ENCODE measurements around the gene MLST8.
A peak's percentile ranks its signal among the peaks of the same experiment; 100 is the strongest.

The MLST8 gene

GRCh38 chr16:2212362-2213324 is 7.4 kb downstream of the MLST8 start:
- TF ChIP-seq TAF1 (IDR thresholded peaks at IDR 0.05; ENCODE audit: borderline replicate concordance, low read depth, low read length) (no peak), POLR2AphosphoS5 (IDR thresholded peaks at IDR 0.05; ENCODE audit: low read depth, low read length) (no peak), POLR2A (IDR thresholded peaks at IDR 0.05; ENCODE audit: low read depth, low read length) (peak; percentile 38)

GRCh38 chr16:2213817-2214718 is 8.8 kb downstream of the MLST8 start:
- no peak for DNase-seq (ENCODE audit: insufficient read length)
- no peak for FAIRE-seq
- TF ChIP-seq POLR2A (IDR thresholded peaks at IDR 0.05; ENCODE audit: low read depth, low read length) (no peak; the same call in 1 of the 2 replicates), POLR2AphosphoS5 (IDR thresholded peaks at IDR 0.05; ENCODE audit: low read depth, low read length) (no peak; the same call in 1 of the 2 replicates), TAF1 (IDR thresholded peaks at IDR 0.05; ENCODE audit: borderline replicate concordance, low read depth, low read length) (no peak)

More at GRCh38 chr16:2212362-2213324, 7.4 kb downstream of the MLST8 start:
- DNase-seq (ENCODE audit: insufficient read length) (no peak), FAIRE-seq (no peak)

- TF ChIP-seq POLR2A (IDR thresholded peaks at IDR 0.05; ENCODE audit: low read depth, low read length) (no peak), TAF1 (IDR thresholded peaks at IDR 0.05; ENCODE audit: borderline replicate concordance, low read depth, low read length) (no peak), POLR2AphosphoS5 (IDR thresholded peaks at IDR 0.05; ENCODE audit: low read depth, low read length) (no peak)
These were observed 9.4 kb downstream of the MLST8 start, which contains the start of gene PGP for GRCh38 chr16:2214719-2214968. Gene PGP, minus strand, starts transcription at chr16:2214840. Its CDS starts 63 bp downstream, at chr16:2214777.

GRCh38 chr16:2216330-2216729 is 11.1 kb downstream of the MLST8 start:
- TF ChIP-seq POLR2A (IDR thresholded peaks at IDR 0.05; ENCODE audit: low read depth, low read length) = no peak
- TF ChIP-seq POLR2AphosphoS5 (IDR thresholded peaks at IDR 0.05; ENCODE audit: low read depth, low read length) = no peak
- no peak for TF ChIP-seq TAF1 (IDR thresholded peaks at IDR 0.05; ENCODE audit: borderline replicate concordance, low read depth, low read length)
- no peak for DNase-seq (ENCODE audit: insufficient read length)
- no peak for FAIRE-seq

More at GRCh38 chr16:2214719-2214968, 9.4 kb downstream of the MLST8 start, which contains the start of gene PGP:
- FAIRE-seq (peak; percentile 97), DNase-seq (ENCODE audit: insufficient read length) (no peak)

- FAIRE-seq (peak; percentile 98), DNase-seq (ENCODE audit: insufficient read length) (peak; percentile 100)
- TF ChIP-seq POLR2AphosphoS5 (IDR thresholded peaks at IDR 0.05; ENCODE audit: low read depth, low read length) = peak; percentile 97
- TF ChIP-seq TAF1 (IDR thresholded peaks at IDR 0.05; ENCODE audit: borderline replicate concordance, low read depth, low read length) = peak; percentile 92
- peak; percentile 98 for TF ChIP-seq POLR2A (IDR thresholded peaks at IDR 0.05; ENCODE audit: low read depth, low read length)
These were observed 18.1 kb downstream of the MLST8 start, which contains the start of gene E4F1 for GRCh38 chr16:2223221-2223941. Gene E4F1, plus strand, starts transcription at chr16:2223591. Its CDS starts 23 bp downstream, at chr16:2223614.

GRCh38 chr16:2223942-2224486 is 18.8 kb downstream of the MLST8 start:
- FAIRE-seq (no peak), DNase-seq (ENCODE audit: insufficient read length) (peak; percentile 69)
- TF ChIP-seq POLR2AphosphoS5 (IDR thresholded peaks at IDR 0.05; ENCODE audit: low read depth, low read length) (no peak), POLR2A (IDR thresholded peaks at IDR 0.05; ENCODE audit: low read depth, low read length) (no peak), TAF1 (IDR thresholded peaks at IDR 0.05; ENCODE audit: borderline replicate concordance, low read depth, low read length) (no peak)

- DNase-seq (ENCODE audit: insufficient read length) (no peak), FAIRE-seq (no peak)
- TF ChIP-seq TAF1 (IDR thresholded peaks at IDR 0.05; ENCODE audit: borderline replicate concordance, low read depth, low read length) = no peak
- no peak for TF ChIP-seq POLR2AphosphoS5 (IDR thresholded peaks at IDR 0.05; ENCODE audit: low read depth, low read length)
- TF ChIP-seq POLR2A (IDR thresholded peaks at IDR 0.05; ENCODE audit: low read depth, low read length) = no peak
These were observed 21.1 kb downstream of the MLST8 start for GRCh38 chr16:2226245-2226793.

GRCh38 chr16:2226918-2227317 is 21.7 kb downstream of the MLST8 start:
- DNase-seq (ENCODE audit: insufficient read length) (no peak), FAIRE-seq (no peak)
- TF ChIP-seq TAF1 (IDR thresholded peaks at IDR 0.05; ENCODE audit: borderline replicate concordance, low read depth, low read length) (no peak), POLR2AphosphoS5 (IDR thresholded peaks at IDR 0.05; ENCODE audit: low read depth, low read length) (no peak)

GRCh38 chr16:2228161-2228824 is 23.0 kb downstream of the MLST8 start:
- no peak for DNase-seq (ENCODE audit: insufficient read length)
- FAIRE-seq = no peak
- no peak for TF ChIP-seq POLR2A (IDR thresholded peaks at IDR 0.05; ENCODE audit: low read depth, low read length)
- TF ChIP-seq POLR2AphosphoS5 (IDR thresholded peaks at IDR 0.05; ENCODE audit: low read depth, low read length) = no peak
- no peak for TF ChIP-seq TAF1 (IDR thresholded peaks at IDR 0.05; ENCODE audit: borderline replicate concordance, low read depth, low read length)

GRCh38 chr16:2229091-2229490 is 23.8 kb downstream of the MLST8 start:
- DNase-seq (ENCODE audit: insufficient read length) (no peak), FAIRE-seq (no peak)
- TF ChIP-seq POLR2A (IDR thresholded peaks at IDR 0.05; ENCODE audit: low read depth, low read length) (no peak; the same call in 1 of the 2 replicates), POLR2AphosphoS5 (IDR thresholded peaks at IDR 0.05; ENCODE audit: low read depth, low read length) (no peak), TAF1 (IDR thresholded peaks at IDR 0.05; ENCODE audit: borderline replicate concordance, low read depth, low read length) (no peak)
